Kidney (tissue), 14 donors: ENCODE results near the gene TMEM190. TPM values are rescaled to one million over a fixed set of nuclear protein-coding genes. Genes with fewer than 3 reads are reported as not detected.

Experiments used
- DNase-seq, 5 donors: peaks; one replicate each; pipeline ENCODE4 v3.0.0-alpha.2; 2013 to 2020
- FAIRE-seq: peaks from 2 replicates; lab custom pipeline; 2012; peaks lifted over from hg19 to GRCh38; lab: Jason Lieb, UNC
- H3K27ac ChIP-seq, 2 donors: one replicate each; pipeline ENCODE4 v1.7.0; 2013; ENCODE audit warnings: low read depth in 2 of 2, low read length in 2 of 2, inconsistent platforms in 1 of 2
- H3K27me3 ChIP-seq: one replicate; pipeline ENCODE4 v1.7.1; 2013; ENCODE audit warnings: low read length, inconsistent platforms; ENCODE audit not compliant: control insufficient read depth, insufficient read depth
- H3K36me3 ChIP-seq, 3 donors: one replicate each; pipeline versions ENCODE4 v1.7.0 to v1.7.1; 2013; ENCODE audit warnings: low read length in 3 of 3, control low read depth in 1 of 3, inconsistent platforms in 1 of 3; ENCODE audit not compliant: insufficient read depth in 3 of 3, control insufficient read depth in 2 of 3
- H3K4me1 ChIP-seq, 3 donors: one replicate each; pipeline versions ENCODE4 v1.7.0 to v1.7.1; 2013; ENCODE audit warnings: low read length in 3 of 3, inconsistent platforms in 1 of 3, low read depth in 1 of 3; ENCODE audit not compliant: control insufficient read depth in 2 of 3, insufficient read depth in 2 of 3
- H3K4me3 ChIP-seq, 3 donors: one replicate each; pipeline versions ENCODE4 v1.7.0 to v1.8.1; 2013; ENCODE audit warnings: low read length in 3 of 3, control low read depth in 1 of 3, inconsistent platforms in 1 of 3
- H3K9ac ChIP-seq, 3 donors: one replicate each; pipeline versions ENCODE4 v1.7.0 to v1.7.1; 2013; ENCODE audit warnings: low read length in 3 of 3, control low read depth in 1 of 3, inconsistent platforms in 1 of 3
- H3K9me3 ChIP-seq, 3 donors: one replicate each; pipeline versions ENCODE4 v1.7.0 to v1.7.1; 2013; ENCODE audit warnings: low read length in 3 of 3, control low read depth in 1 of 3, inconsistent platforms in 1 of 3; ENCODE audit not compliant: control insufficient read depth in 2 of 3, insufficient read depth in 1 of 3
- intact Hi-C: fragments of 100-400 bp; cut with DNase I; formaldehyde crosslinking; loops from one replicate; pipeline ENCODE4 v1.11.1; 2022
- polyA plus RNA-seq: library from polyadenylated mRNA; stranded (reverse); fragments of 350-450 nt; fragmentation: Illumina TruSeq; extraction: RNeasy Lipid Tissue Mini Kit (QIAGEN cat#74804); gene quantifications from one replicate; pipeline ENCODE4 v1.2.3, GENCODE V29; 2014; ENCODE audit warnings: low read depth, low replicate concordance; ENCODE audit not compliant: insufficient read depth
- total RNA-seq: library from RNA; stranded (reverse); fragmentation: NEBNext Ultra II Directional; extraction: Animal tissue kit (Norgen Biotek cat#: 25700); gene quantifications from one replicate; pipeline ENCODE4 v1.2.1, GENCODE V29; 2021
- TF ChIP-seq, protein P1 (sequence below): IDR thresholded peaks from 3 replicates; pipeline ENCODE4 v1.5.1; 2012; ENCODE audit warnings: mild to moderate bottlenecking, moderate library complexity, borderline replicate concordance; ENCODE audit not compliant: insufficient read depth; ENCODE audit errors: extremely low read depth
- donor health status: control.
- donor health status: control.
- donor health status: control.
- donor health status: control.
- donor health status: control.
- donor health status: DM: yes; HTN: yes; CAD: no.
- donor health status: Normal renal cell carcinoma (clear cell type).

TMEM190 gene
- total and polyA plus RNA-seq, 2 donors from 2014 or later = not detected

DNA sequence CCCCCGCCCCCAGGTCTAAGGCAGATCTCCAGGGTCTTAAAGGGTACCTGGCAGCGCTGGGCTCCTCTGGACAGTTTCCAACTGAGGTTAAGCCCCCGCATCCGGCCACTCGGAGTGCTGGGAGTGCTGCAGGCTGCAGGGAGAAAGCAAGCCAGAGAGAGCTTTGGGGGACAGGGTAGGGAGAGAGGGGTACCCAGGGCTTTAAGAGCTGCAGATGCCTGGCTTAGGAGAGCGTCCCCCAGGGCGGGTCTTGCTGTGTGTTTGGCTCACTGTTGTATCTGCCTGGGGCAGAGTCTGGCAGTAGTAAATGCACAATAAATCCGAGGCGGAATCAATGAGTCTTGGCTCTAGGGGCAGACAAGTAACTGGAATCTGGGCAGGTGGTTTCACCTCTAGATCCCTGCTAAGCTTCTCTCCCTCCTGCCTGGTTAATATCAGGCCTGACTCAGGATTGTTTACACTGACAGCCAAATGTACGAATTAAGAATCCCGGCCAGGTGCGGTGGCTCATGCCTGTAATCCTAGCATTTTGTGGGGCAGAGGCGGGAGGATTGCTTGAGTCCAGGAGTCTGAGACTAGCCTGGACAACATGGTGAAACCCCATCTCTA is 21.3 kb upstream of the TMEM190 start:
- FAIRE-seq = no peak
- H3K27me3 ChIP-seq = peaks cover 15% of the 10 kb centered on the region
- H3K36me3 ChIP-seq = no peaks in the 10 kb centered on the region
- H3K4me3 ChIP-seq = no peak overlapping the region
- no peak overlapping the region for H3K9ac ChIP-seq
- peak in 4 of 5 donors; percentile 53 to 73 (median 65) for DNase-seq
- H3K27ac ChIP-seq = no peak overlapping the region
- intact Hi-C loops = no loop called here
- TF ChIP-seq, protein P1, sequence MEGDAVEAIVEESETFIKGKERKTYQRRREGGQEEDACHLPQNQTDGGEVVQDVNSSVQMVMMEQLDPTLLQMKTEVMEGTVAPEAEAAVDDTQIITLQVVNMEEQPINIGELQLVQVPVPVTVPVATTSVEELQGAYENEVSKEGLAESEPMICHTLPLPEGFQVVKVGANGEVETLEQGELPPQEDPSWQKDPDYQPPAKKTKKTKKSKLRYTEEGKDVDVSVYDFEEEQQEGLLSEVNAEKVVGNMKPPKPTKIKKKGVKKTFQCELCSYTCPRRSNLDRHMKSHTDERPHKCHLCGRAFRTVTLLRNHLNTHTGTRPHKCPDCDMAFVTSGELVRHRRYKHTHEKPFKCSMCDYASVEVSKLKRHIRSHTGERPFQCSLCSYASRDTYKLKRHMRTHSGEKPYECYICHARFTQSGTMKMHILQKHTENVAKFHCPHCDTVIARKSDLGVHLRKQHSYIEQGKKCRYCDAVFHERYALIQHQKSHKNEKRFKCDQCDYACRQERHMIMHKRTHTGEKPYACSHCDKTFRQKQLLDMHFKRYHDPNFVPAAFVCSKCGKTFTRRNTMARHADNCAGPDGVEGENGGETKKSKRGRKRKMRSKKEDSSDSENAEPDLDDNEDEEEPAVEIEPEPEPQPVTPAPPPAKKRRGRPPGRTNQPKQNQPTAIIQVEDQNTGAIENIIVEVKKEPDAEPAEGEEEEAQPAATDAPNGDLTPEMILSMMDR = no peak
- H3K9me3 ChIP-seq = no peaks in the 10 kb centered on the region
- peaks cover 0 to 6% (median 0%) of the 10 kb centered on the region in 3 donors for H3K4me1 ChIP-seq

DNA sequence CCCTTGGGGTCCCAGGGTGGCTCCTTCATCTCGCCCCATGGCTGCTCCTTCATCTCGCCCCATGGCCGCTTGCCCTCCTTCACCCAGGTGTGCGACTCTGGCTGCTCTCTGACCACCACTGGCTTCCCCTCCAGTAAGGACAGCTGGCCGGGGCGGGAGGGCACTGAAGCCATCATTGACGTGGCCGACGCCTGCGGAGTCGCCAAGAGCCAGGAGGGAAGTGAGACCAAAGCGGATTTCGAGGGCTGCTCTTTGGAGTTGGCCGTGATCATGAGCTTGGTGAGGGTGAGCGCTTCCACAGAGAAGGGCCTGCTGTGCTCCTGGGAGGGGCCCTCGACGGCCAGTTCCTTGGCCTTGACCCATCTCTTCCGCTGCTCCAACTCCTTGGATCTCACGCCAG is 18.1 kb upstream of the TMEM190 start:
- Histone ChIP-seq H3K9ac (no peak overlapping the region), H3K4me3 (no peak overlapping the region), H3K27ac (no peak overlapping the region), H3K36me3 (no peaks in the 10 kb centered on the region), H3K27me3 (peaks cover 1% of the 10 kb centered on the region), H3K9me3 (no peaks in the 10 kb centered on the region), H3K4me1 (peaks cover 0 to 3% (median 0%) of the 10 kb centered on the region in 3 donors)
- TF ChIP-seq, protein P1 = no peak
- FAIRE-seq (no peak), DNase-seq (no peak)
- intact Hi-C loops = no loop called here

DNA sequence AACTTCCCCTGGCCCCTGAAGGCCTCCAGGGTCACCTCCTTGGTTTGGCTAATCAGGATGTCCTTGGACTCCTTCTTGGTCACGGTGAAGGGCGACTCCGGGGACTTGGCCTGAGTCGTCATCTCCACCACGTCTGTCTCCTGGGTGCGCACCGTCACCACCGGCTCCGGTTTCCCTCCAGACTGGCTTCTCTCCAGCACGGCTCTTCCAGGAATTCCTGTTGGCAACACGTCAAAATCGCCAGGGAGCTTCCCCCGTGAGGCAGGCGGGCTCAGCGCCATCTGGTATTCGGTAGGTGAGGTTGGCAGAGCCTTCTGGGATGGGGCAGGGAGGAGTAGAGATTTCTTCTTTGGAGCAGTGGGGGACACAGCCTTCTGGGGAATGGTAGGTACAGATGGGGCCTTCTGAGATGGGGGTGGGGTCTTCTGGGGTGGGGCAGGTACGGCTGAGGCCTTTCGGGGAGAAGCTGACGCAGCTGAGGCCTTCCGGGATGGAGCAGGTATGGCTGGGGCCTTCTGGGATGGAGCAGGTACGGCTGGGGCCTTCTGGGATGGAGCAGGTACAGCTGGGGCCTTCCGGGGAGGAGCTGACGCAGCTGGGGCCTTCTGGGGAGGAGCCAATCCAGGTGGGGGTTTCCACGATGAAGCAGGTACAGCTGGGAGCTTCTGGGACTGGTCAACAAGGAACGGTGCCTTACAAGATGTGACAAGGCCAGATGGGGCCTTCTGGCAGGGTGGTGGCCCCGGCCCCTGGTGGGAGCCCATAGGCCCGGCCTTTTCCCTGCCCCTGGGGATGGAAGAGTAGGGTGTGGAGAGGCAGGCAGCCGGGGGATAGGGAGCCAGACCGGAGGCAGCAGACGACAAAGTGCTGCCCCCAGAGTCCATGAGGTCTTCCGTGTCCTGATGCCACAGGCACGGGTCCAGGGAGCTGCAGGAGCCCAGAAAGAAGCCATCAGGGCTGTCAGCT is 17.4 kb upstream of the TMEM190 start:
- H3K9me3 ChIP-seq = no peaks in the 10 kb centered on the region
- TF ChIP-seq, protein P1 = no peak
- no peak overlapping the region for H3K9ac ChIP-seq
- no peak overlapping the region for H3K4me3 ChIP-seq
- H3K27ac ChIP-seq = no peak overlapping the region
- FAIRE-seq = no peak
- no peak for DNase-seq
- H3K27me3 ChIP-seq = no peaks in the 10 kb centered on the region
- intact Hi-C loops = no loop called here
- no peaks in the 10 kb centered on the region for H3K4me1 ChIP-seq
- no peaks in the 10 kb centered on the region for H3K36me3 ChIP-seq
